ENCODE measurements around the gene NUMA1.

NUMA1 gene
- total RNA-seq: 256 to 862 reads per million in 2 experiments

GRCh38 chr11:72080326-72081183 lies at the start of gene NUMA1, which contains the start of gene LRRC51:
TSS of gene NUMA1 (minus strand) at chr11:72080542. CDS start at chr11:72035943, 44,599 bp downstream.
TSS of gene LRRC51 (plus strand) at chr11:72080850. CDS start at chr11:72089084, 8,234 bp downstream.
- DNase-seq (ENCODE audit: low read depth): peak; percentile 99

- DNase-seq (ENCODE audit: low read depth): no peak
These were observed 49.0 kb upstream of the NUMA1 start for GRCh38 chr11:72129381-72129780.

- no peak for DNase-seq (ENCODE audit: low read depth)
These were observed 47.6 kb upstream of the NUMA1 start for GRCh38 chr11:72127923-72128322.

GRCh38 chr11:72125956-72126355 lies 45.6 kb upstream of the NUMA1 start:
- DNase-seq (ENCODE audit: low read depth): no peak

- no peak for DNase-seq (ENCODE audit: low read depth)
These were observed 43.7 kb upstream of the NUMA1 start for GRCh38 chr11:72124046-72124445.

GRCh38 chr11:72123117-72123653 lies 42.8 kb upstream of the NUMA1 start:
- no peak for DNase-seq (ENCODE audit: low read depth)

- no peak for DNase-seq (ENCODE audit: low read depth)
These were observed 42.3 kb upstream of the NUMA1 start for GRCh38 chr11:72122607-72123006.

GRCh38 chr11:72120930-72121329 lies 40.6 kb upstream of the NUMA1 start:
- DNase-seq (ENCODE audit: low read depth): no peak

- no peak for DNase-seq (ENCODE audit: low read depth)
These were observed 38.9 kb upstream of the NUMA1 start for GRCh38 chr11:72119198-72119597.

- no peak for DNase-seq (ENCODE audit: low read depth)
These were observed 35.8 kb upstream of the NUMA1 start for GRCh38 chr11:72116019-72116755.

- no peak for DNase-seq (ENCODE audit: low read depth)
These were observed 34.2 kb upstream of the NUMA1 start for GRCh38 chr11:72114570-72114969.

- no peak for DNase-seq (ENCODE audit: low read depth)
These were observed 32.9 kb upstream of the NUMA1 start for GRCh38 chr11:72112978-72113808.

- peak; percentile 97 for DNase-seq (ENCODE audit: low read depth)
These were observed 32.0 kb upstream of the NUMA1 start, which contains the start of gene ANAPC15 for GRCh38 chr11:72112143-72112977. TSS of gene ANAPC15 (minus strand) at chr11:72112695. CDS start at chr11:72111276, 1,419 bp downstream.

- no peak for DNase-seq (ENCODE audit: low read depth)
These were observed 31.2 kb upstream of the NUMA1 start for GRCh38 chr11:72111300-72112142.

GRCh38 chr11:72105888-72106287 lies 25.5 kb upstream of the NUMA1 start, which contains the start of gene TOMT:
TSS of gene TOMT (plus strand) at chr11:72105924. CDS start at chr11:72105952, 28 bp downstream.
- no peak for DNase-seq (ENCODE audit: low read depth)

- DNase-seq (ENCODE audit: low read depth): no peak
These were observed 23.4 kb upstream of the NUMA1 start for GRCh38 chr11:72103754-72104167.

GRCh38 chr11:72102946-72103753 lies 22.8 kb upstream of the NUMA1 start, which contains the start of gene LAMTOR1:
TSS of gene LAMTOR1 (minus strand) at chr11:72103297. CDS start at chr11:72103224, 73 bp downstream.
- DNase-seq (ENCODE audit: low read depth): peak; percentile 96

GRCh38 chr11:72102631-72102945 lies 22.2 kb upstream of the NUMA1 start:
- DNase-seq (ENCODE audit: low read depth): no peak

GRCh38 chr11:72102162-72102561 lies 21.8 kb upstream of the NUMA1 start:
- DNase-seq (ENCODE audit: low read depth): no peak
